Measurements from ENCODE around the gene NOBOX.

NOBOX gene

DNA sequence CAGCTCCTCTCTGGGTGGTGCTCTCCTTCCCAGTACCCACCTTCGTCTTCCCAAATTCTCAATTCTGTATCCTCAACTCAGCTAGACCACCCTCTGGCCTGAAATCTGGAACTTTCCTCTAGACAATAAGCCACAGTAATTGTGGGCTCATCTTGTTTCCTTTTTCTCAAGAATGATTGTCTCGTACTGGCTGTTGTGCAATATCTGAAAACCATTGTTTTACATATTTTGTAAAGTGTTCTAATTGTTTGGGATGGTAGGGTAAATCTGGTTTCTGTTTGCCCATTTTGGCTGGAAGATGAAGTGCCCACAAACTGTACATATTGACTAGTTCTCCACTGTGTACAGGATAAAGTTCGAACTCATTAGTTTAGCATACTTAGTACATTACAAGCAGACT lies 11.3 kb upstream of the NOBOX start:
- DNase-seq (ENCODE audit: insufficient read length) (no peak), FAIRE-seq (no peak)
- no peak for TF ChIP-seq POLR2A (IDR thresholded peaks at IDR 0.05; ENCODE audit: low read depth, low read length)
- no peak for TF ChIP-seq POLR2AphosphoS5 (IDR thresholded peaks at IDR 0.05; ENCODE audit: low read depth, low read length)
- TF ChIP-seq TAF1 (IDR thresholded peaks at IDR 0.05; ENCODE audit: borderline replicate concordance, low read depth, low read length), result no peak

DNA sequence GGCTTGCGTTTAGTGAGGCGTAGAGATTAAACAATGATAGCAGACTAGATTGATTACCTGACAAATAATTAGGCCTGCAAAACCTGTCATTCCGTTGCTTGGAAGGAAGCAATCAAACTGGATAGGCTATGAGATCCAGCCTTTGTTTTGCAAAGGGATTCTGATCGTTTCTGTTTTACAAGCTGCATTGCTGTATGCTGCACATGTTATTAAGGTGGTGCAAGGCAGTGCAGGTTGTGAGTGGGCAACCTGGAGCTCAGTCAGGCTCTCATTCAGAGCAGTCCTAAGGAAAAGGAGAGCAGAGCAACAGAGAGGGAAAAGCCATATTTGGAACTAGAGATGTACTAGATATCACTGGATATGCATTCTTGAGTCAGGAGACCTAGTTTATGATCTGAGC lies 6.9 kb upstream of the NOBOX start:
- no peak for DNase-seq (ENCODE audit: insufficient read length)
- no peak for FAIRE-seq
- TF ChIP-seq POLR2A (IDR thresholded peaks at IDR 0.05; ENCODE audit: low read depth, low read length), result no peak
- no peak for TF ChIP-seq TAF1 (IDR thresholded peaks at IDR 0.05; ENCODE audit: borderline replicate concordance, low read depth, low read length)
- no peak for TF ChIP-seq POLR2AphosphoS5 (IDR thresholded peaks at IDR 0.05; ENCODE audit: low read depth, low read length)

DNA sequence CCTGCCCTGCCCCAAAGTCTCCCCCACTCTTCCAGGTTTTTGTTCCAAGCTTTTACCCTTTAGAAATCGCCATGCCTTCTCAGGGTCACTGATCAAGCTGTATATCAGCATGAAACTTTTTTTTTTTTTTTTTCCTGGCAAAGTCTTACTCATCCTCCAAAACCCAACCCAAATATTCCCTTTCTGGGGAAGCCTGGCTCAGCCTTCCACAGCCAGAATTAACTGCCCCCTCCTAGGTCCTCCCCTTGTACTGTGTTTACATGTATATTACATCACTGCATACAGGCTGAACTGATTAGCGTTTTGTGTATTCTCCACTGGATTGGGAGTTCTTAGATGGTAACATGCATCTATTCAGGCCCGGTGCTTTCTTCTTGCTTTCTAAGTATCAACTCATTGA lies 4.6 kb upstream of the NOBOX start:
- FAIRE-seq (no peak), DNase-seq (ENCODE audit: insufficient read length) (no peak)
- TF ChIP-seq TAF1 (IDR thresholded peaks at IDR 0.05; ENCODE audit: borderline replicate concordance, low read depth, low read length) (no peak), POLR2A (IDR thresholded peaks at IDR 0.05; ENCODE audit: low read depth, low read length) (no peak), POLR2AphosphoS5 (IDR thresholded peaks at IDR 0.05; ENCODE audit: low read depth, low read length) (no peak)

DNA sequence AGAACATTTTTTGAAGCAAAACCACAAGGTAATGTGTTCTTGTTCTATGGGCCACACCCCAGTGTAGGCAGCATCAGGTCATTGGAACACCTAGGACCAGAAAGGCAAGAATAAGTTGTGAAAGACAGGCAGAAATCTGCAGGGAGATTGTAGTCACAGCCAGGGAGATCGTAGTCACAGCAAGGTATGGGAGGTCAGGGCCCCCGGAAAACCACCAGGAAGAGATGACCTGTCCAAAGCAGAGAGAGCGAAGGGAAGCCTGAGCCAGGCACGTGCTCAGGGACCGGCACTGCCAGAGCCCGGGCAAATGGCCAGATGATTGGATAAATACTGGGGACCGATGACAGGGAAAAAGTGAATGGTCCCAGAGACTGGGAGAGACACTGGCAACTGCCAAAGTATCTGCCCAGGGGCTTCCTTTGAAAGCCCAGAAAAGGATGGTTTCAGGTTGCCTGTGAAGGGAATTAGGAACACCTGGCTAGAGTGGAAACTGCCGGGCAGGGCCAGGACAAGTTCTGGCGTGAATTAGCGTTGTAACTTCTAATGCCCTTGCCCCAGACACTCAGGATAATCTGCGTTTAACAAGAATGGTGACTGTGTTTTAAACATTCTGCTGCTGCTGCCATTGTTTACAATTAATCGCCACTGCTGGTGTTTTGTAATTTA lies 3.9 kb upstream of the NOBOX start:
- DNase-seq (ENCODE audit: insufficient read length), result no peak
- no peak for FAIRE-seq
- TF ChIP-seq POLR2A (IDR thresholded peaks at IDR 0.05; ENCODE audit: low read depth, low read length), result no peak
- TF ChIP-seq TAF1 (IDR thresholded peaks at IDR 0.05; ENCODE audit: borderline replicate concordance, low read depth, low read length), result no peak
- no peak for TF ChIP-seq POLR2AphosphoS5 (IDR thresholded peaks at IDR 0.05; ENCODE audit: low read depth, low read length)

DNA sequence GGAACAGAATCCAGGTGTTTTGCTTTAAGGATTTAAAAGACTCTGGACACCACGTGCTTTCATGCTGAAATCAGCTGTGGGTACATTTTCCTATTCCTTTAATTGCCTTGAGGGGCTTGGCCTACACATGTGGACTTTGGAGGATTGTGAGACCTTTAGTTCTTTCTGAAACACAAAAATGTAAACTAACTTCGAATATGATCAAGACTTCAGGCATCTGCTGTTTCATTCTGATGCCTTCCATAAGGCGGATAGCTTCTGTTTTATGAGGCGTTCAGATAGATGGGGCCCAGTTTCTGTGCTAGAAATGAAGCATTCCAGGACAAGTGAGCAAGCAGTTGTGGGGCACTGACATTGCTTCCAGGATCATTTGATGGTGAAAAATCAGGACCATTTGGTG lies 1.5 kb upstream of the NOBOX start:
- TF ChIP-seq POLR2A (IDR thresholded peaks at IDR 0.05; ENCODE audit: low read depth, low read length) (no peak), TAF1 (IDR thresholded peaks at IDR 0.05; ENCODE audit: borderline replicate concordance, low read depth, low read length) (no peak), POLR2AphosphoS5 (IDR thresholded peaks at IDR 0.05; ENCODE audit: low read depth, low read length) (no peak)
- FAIRE-seq, result no peak
- DNase-seq (ENCODE audit: insufficient read length), result no peak

DNA sequence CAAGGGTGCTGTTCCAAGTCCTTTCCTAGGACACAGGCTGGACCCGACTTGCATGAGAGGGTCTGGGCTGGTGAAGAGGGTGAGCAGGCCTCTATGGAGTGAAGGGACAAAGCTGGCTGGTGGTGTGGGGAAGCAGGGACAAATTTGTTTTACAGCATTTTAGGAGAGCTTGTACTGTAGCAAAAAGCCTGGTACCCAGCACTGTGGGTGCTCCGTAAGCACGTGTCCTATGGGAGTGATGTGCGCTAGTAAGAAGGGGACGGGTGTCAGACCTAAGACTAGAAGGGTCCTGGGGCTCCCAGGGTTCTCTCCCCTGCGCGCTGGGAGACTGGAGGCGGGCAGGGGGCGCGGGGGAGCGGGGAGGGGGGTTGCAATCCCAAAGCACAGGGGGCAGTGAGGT lies 391 bp downstream of the NOBOX start:
- FAIRE-seq (no peak), DNase-seq (ENCODE audit: insufficient read length) (no peak)
- TF ChIP-seq POLR2AphosphoS5 (IDR thresholded peaks at IDR 0.05; ENCODE audit: low read depth, low read length) (no peak), POLR2A (IDR thresholded peaks at IDR 0.05; ENCODE audit: low read depth, low read length) (no peak), TAF1 (IDR thresholded peaks at IDR 0.05; ENCODE audit: borderline replicate concordance, low read depth, low read length) (no peak)

DNA sequence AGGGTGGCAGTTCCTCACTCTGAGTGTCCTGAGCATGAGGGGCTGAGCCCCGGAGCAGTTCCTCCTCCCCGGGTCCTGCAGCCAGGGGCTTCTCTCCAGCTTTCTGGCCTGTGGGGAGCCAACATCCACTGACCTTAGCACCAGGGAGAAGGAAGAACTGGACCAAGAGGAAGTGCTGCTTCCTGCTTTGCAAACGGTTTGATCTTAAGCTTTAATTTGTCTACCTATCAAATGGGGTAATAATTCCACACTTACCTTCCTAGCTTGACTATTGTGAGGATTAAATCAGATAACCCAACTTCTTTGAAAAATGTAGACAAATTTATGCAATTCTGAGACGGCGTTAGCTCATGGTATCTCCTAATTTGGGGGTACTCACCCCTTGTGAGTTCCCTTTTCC lies 2.0 kb downstream of the NOBOX start:
- DNase-seq (ENCODE audit: insufficient read length) (no peak), FAIRE-seq (no peak)
- no peak for TF ChIP-seq TAF1 (IDR thresholded peaks at IDR 0.05; ENCODE audit: borderline replicate concordance, low read depth, low read length)
- no peak for TF ChIP-seq POLR2AphosphoS5 (IDR thresholded peaks at IDR 0.05; ENCODE audit: low read depth, low read length)
- TF ChIP-seq POLR2A (IDR thresholded peaks at IDR 0.05; ENCODE audit: low read depth, low read length), result no peak

DNA sequence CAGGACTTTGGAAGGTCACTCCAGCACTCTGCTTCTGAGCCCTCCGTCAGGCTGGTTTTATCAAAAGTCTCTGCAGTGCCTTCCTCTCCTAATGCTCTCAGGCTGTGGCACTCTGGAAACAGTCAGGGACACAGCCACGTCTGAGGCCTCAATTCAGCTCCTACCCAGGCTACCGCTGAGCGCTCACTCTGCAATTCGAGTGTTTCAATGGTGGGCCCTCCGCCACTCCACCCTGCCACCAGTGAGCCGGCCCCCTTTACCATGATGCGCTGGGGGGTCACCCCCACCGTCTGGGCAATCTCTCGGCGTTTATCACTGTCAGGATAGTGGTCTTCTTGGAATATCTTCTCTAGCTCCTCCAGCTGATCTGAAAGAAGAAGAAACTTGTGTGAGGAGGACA lies 3.5 kb downstream of the NOBOX start:
- no peak for TF ChIP-seq POLR2AphosphoS5 (IDR thresholded peaks at IDR 0.05; ENCODE audit: low read depth, low read length)
- no peak for TF ChIP-seq POLR2A (IDR thresholded peaks at IDR 0.05; ENCODE audit: low read depth, low read length)
- no peak for DNase-seq (ENCODE audit: insufficient read length)
- no peak for FAIRE-seq

DNA sequence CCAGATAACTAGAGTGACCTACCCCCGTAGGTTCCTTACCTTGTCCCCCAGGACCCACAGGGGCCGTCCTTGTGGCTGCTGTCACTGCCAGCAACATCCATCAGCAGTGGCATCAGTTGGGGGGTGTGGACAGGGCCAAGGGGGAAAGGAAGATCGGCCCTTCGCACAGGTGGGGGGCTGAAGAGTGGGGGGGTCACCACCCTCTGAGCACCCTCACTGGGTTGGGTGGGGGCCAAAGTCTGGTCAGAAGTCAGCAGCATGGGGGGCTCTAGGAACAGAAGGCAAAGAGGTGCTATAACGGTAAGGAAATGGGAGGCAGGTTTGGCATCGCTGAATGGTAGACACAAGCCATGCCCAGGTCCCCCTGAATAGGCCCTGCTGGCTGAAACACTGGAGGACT lies 4.6 kb downstream of the NOBOX start:
- FAIRE-seq (no peak), DNase-seq (ENCODE audit: insufficient read length) (no peak)
- TF ChIP-seq TAF1 (IDR thresholded peaks at IDR 0.05; ENCODE audit: borderline replicate concordance, low read depth, low read length) (no peak), POLR2A (IDR thresholded peaks at IDR 0.05; ENCODE audit: low read depth, low read length) (no peak), POLR2AphosphoS5 (IDR thresholded peaks at IDR 0.05; ENCODE audit: low read depth, low read length) (no peak)

DNA sequence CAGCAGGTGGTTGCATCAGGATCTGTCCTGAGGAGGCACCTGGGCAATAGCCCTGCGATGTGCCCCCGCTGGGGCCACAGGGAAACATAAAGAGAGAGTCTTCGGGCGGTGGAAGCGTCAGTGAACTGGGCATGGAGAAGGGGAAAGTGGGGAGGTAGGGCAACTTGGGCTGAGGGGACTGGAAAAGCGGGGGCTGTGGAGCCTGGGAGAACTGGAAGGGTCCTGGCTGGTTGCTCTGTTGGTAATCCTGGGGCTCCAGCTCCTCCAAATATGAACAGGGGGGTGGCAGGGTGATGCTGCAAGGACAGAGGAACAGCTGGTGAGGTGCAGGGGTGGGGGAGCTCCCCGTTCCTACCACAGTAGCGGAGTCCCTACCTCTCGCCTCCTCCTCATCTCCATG lies 5.2 kb downstream of the NOBOX start:
- DNase-seq (ENCODE audit: insufficient read length) (no peak), FAIRE-seq (no peak)
- TF ChIP-seq TAF1 (IDR thresholded peaks at IDR 0.05; ENCODE audit: borderline replicate concordance, low read depth, low read length) (no peak), POLR2AphosphoS5 (IDR thresholded peaks at IDR 0.05; ENCODE audit: low read depth, low read length) (no peak), POLR2A (IDR thresholded peaks at IDR 0.05; ENCODE audit: low read depth, low read length) (no peak)

DNA sequence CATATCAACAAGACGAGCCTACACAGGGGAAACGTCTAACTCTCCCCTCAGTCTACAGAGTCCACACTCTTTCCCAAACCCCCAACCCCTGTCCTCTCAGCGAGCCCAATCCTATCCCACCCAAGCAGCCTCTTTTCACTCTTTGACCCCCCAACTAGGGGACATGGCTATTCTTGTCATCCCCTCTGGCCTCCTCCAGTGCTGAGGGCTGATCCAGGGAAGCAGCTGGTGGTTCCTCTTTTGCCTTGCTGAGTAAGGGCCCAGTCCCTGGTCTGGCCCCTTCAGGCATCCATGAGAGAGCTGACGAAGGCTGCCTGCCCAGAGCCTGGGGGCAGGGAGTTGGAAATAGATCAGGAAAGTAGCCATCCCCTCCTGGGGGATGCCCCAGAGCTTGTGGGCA lies 6.4 kb downstream of the NOBOX start:
- DNase-seq (ENCODE audit: insufficient read length) (no peak), FAIRE-seq (no peak)
- TF ChIP-seq TAF1 (IDR thresholded peaks at IDR 0.05; ENCODE audit: borderline replicate concordance, low read depth, low read length) (no peak), POLR2AphosphoS5 (IDR thresholded peaks at IDR 0.05; ENCODE audit: low read depth, low read length) (no peak), POLR2A (IDR thresholded peaks at IDR 0.05; ENCODE audit: low read depth, low read length) (no peak)

DNA sequence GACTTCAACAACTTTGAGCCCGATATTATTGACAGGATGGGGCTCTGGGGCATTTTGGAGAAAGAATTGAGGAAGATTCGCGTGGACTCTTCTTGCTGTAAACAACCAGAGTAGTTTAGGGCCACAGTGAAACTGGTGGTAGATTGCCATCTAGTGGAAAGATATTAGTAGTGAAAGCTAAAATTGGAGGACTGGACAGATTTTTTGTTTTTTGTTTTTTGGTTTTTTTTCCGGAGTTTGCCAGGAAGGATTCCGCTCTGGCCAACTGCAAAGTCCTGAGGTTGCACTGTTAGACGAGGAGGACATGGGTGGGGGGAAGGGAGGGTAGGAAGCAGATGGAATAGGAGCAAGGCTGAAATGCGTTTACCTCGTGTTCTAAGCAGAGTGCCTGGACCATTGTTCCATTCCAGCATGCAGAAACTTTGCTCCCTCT lies 11.7 kb downstream of the NOBOX start:
- DNase-seq (ENCODE audit: insufficient read length) (no peak), FAIRE-seq (no peak)
- TF ChIP-seq POLR2A (IDR thresholded peaks at IDR 0.05; ENCODE audit: low read depth, low read length), result no peak
- no peak for TF ChIP-seq TAF1 (IDR thresholded peaks at IDR 0.05; ENCODE audit: borderline replicate concordance, low read depth, low read length)
- TF ChIP-seq POLR2AphosphoS5 (IDR thresholded peaks at IDR 0.05; ENCODE audit: low read depth, low read length), result no peak
